GM18867 (cell line): ENCODE data around the gene ACADS.
"Not testable (repeated sequence)": the region's sequence is repeated elsewhere in the genome, so short reads cannot be mapped to it uniquely, and the experiment has no call there.

ENCODE experiments used
- ATAC-seq: cut with Tn5 transposase; IDR thresholded peaks from one replicate; pipeline ENCODE4 v1.9.1; 2021; ENCODE audit warnings: mild to moderate bottlenecking, moderate library complexity; ENCODE audit not compliant: unreplicated experiment

Gene ACADS

GRCh38 chr12:120725151-120725658, 421 bp upstream of the ACADS start:
- ATAC-seq, result no peak

GRCh38 chr12:120726510-120726793, 826 bp downstream of the ACADS start:
- ATAC-seq, result no peak

GRCh38 chr12:120726961-120727360, 1.3 kb downstream of the ACADS start:
- ATAC-seq, result no peak

- ATAC-seq, result not testable (repeated sequence)
Measured at GRCh38 chr12:120732198-120732597, 6.6 kb downstream of the ACADS start.

GRCh38 chr12:120733574-120733973, 7.9 kb downstream of the ACADS start:
- no peak for ATAC-seq

- no peak for ATAC-seq
Measured at GRCh38 chr12:120734210-120734609, 8.6 kb downstream of the ACADS start.

GRCh38 chr12:120735181-120735580, 9.6 kb downstream of the ACADS start:
- ATAC-seq, result no peak

- no peak for ATAC-seq
Measured at GRCh38 chr12:120736404-120737331, 11.0 kb downstream of the ACADS start.

GRCh38 chr12:120737557-120738251, 12.1 kb downstream of the ACADS start:
- no peak for ATAC-seq

- ATAC-seq, result no peak
Measured at GRCh38 chr12:120738252-120739030, 12.8 kb downstream of the ACADS start.

- no peak for ATAC-seq
Measured at GRCh38 chr12:120739031-120739762, 13.6 kb downstream of the ACADS start.

GRCh38 chr12:120739821-120740613, 14.4 kb downstream of the ACADS start:
- no peak for ATAC-seq

- no peak for ATAC-seq
Measured at GRCh38 chr12:120740871-120741270, 15.2 kb downstream of the ACADS start.

- no peak for ATAC-seq
Measured at GRCh38 chr12:120741476-120742421, 16.1 kb downstream of the ACADS start.

- ATAC-seq, result no peak
Measured at GRCh38 chr12:120744922-120745493, 19.4 kb downstream of the ACADS start.

GRCh38 chr12:120748242-120748641, 22.6 kb downstream of the ACADS start:
- ATAC-seq, result no peak

- no peak for ATAC-seq
Measured at GRCh38 chr12:120749256-120749655, 23.6 kb downstream of the ACADS start.

GRCh38 chr12:120750806-120751205, 25.2 kb downstream of the ACADS start:
- no peak for ATAC-seq
